HepG2 (cell line): ENCODE data around the gene RBM3. TPM values are rescaled to one million over a fixed set of nuclear protein-coding genes. Genes with fewer than 3 reads are reported as not detected.

Source experiments
- AGO1 ChIP-seq: fragments of 200-400 bp; formaldehyde crosslinking; IDR thresholded peaks from 2 replicates; pipeline ENCODE4 v1.6.1; 2017; ENCODE audit warnings: mild to moderate bottlenecking, low read depth, low read length, moderate library complexity; ENCODE audit not compliant: poor library complexity, severe bottlenecking
- CREM ChIP-seq, 2 experiments: sonication (generic) in 1 of 2; formaldehyde crosslinking in 1 of 2; IDR thresholded peaks; 2 replicates each; pipeline versions ENCODE4 v1.4.0 to v1.6.1; 2016 to 2020; ENCODE audit warnings: antibody characterized with exemption in 1 of 2, mild to moderate bottlenecking in 1 of 2, missing genetic modification reagents in 1 of 2
- FOXA1 ChIP-seq, 2 experiments: fragments of 450-650 bp in 1 of 2; sonication (generic) in 1 of 2; formaldehyde crosslinking in 1 of 2; IDR thresholded peaks; 2 replicates each; pipeline versions ENCODE4 v1.4.0 to v1.6.1; 2016 to 2020; ENCODE audit warnings: missing genetic modification reagents in 1 of 2
- GATAD1 ChIP-seq: IDR thresholded peaks from 2 replicates; pipeline ENCODE4 v1.6.1; 2016; ENCODE audit warnings: missing genetic modification reagents, missing compliant biosample characterization
- IRF2 ChIP-seq: IDR thresholded peaks from 2 replicates; pipeline ENCODE4 v1.6.1; 2018; ENCODE audit warnings: missing genetic modification reagents, missing compliant biosample characterization
- KLF6 ChIP-seq: IDR thresholded peaks from 2 replicates; pipeline ENCODE4 v1.8.0; 2016; ENCODE audit warnings: missing biosample characterization, missing genetic modification reagents
- MAFK ChIP-seq, 2 experiments: IDR thresholded peaks in 1 of 2; conservative IDR thresholded peaks in 1 of 2; 2 replicates each; pipeline ENCODE4 v1.6.1; 2011; ENCODE audit warnings: improper control_type of control experiment in 2 of 2, low read length in 2 of 2
- MAZ ChIP-seq, 2 experiments: sonication (generic) in 1 of 2; formaldehyde crosslinking in 1 of 2; IDR thresholded peaks; 2 replicates each; pipeline versions ENCODE4 v1.5.0 to v1.6.1; 2012 to 2020; ENCODE audit warnings: low read depth in 2 of 2, mild to moderate bottlenecking in 2 of 2, borderline replicate concordance in 1 of 2, improper control_type of control experiment in 1 of 2, low read length in 1 of 2, missing genetic modification reagents in 1 of 2, moderate library complexity in 1 of 2
- MEF2D ChIP-seq: sonication (generic); formaldehyde crosslinking; IDR thresholded peaks from 2 replicates; pipeline ENCODE4 v1.5.1; 2020; ENCODE audit warnings: mild to moderate bottlenecking, missing genetic modification reagents
- NFKB2 ChIP-seq: sonication (generic); formaldehyde crosslinking; IDR thresholded peaks from 2 replicates; pipeline ENCODE4 v1.4.0; 2020; ENCODE audit warnings: missing genetic modification reagents, borderline replicate concordance
- POLR2A ChIP-seq, 2 experiments: IDR thresholded peaks; 2 replicates each; pipeline ENCODE4 v1.6.1; 2011; ENCODE audit warnings: low read depth in 2 of 2, low read length in 2 of 2, mild to moderate bottlenecking in 1 of 2, moderate library complexity in 1 of 2; ENCODE audit not compliant: insufficient read depth in 1 of 2
- RFX3 ChIP-seq: IDR thresholded peaks from 2 replicates; pipeline ENCODE4 v1.6.1; 2016; ENCODE audit warnings: missing biosample characterization, missing genetic modification reagents
- SP4 ChIP-seq: sonication (generic); formaldehyde crosslinking; IDR thresholded peaks from 2 replicates; pipeline ENCODE4 v1.8.1; 2023; ENCODE audit warnings: mild to moderate bottlenecking, missing genetic modification reagents
- SRF ChIP-seq: IDR thresholded peaks from 2 replicates; pipeline ENCODE4 v1.6.1; 2011; ENCODE audit warnings: mild to moderate bottlenecking, low read depth, low read length, moderate library complexity
- ZIK1 ChIP-seq: sonication (generic); formaldehyde crosslinking; IDR thresholded peaks from 2 replicates; pipeline ENCODE4 v1.5.0; 2020; ENCODE audit warnings: mild to moderate bottlenecking, low read depth, missing genetic modification reagents, borderline replicate concordance
- ZNF33B ChIP-seq: sonication (generic); formaldehyde crosslinking; IDR thresholded peaks from 2 replicates; pipeline ENCODE4 v1.5.1; 2020; ENCODE audit warnings: mild to moderate bottlenecking, missing genetic modification reagents
- ZNF768 ChIP-seq: sonication (generic); formaldehyde crosslinking; IDR thresholded peaks from 2 replicates; pipeline ENCODE4 v1.4.0; 2020; ENCODE audit warnings: missing genetic modification reagents
- ZNF782 ChIP-seq: sonication (generic); formaldehyde crosslinking; IDR thresholded peaks from 2 replicates; pipeline ENCODE4 v1.4.0; 2020; ENCODE audit warnings: missing genetic modification reagents, mild to moderate bottlenecking, borderline replicate concordance
- ZNF816 ChIP-seq: sonication (generic); formaldehyde crosslinking; IDR thresholded peaks from 2 replicates; pipeline ENCODE4 v1.8.0; 2022; ENCODE audit warnings: missing genetic modification reagents, mild to moderate bottlenecking, borderline replicate concordance
- polyA plus RNA-seq, 8 experiments: library from polyadenylated mRNA; depleted of rRNA in 3 of 8; stranded (reverse) in 7 of 8; unstranded in 1 of 8; fragments of >200 nt; fragmentation: Illumina TruSeq in 4 of 8; extraction: Trizol in 4 of 8; gene quantifications; 2 replicates each; pipeline versions ENCODE4 v1.2.1 to v1.2.3, GENCODE V29; 2011 to 2016; ENCODE audit warnings: low read depth in 4 of 8, missing spikeins in 1 of 8, mixed read lengths in 1 of 8; ENCODE audit not compliant: insufficient read depth in 1 of 8
- total RNA-seq, 5 experiments: library from RNA; depleted of rRNA; stranded (reverse); fragments of >200 nt; fragmentation: Illumina TruSeq; extraction: Trizol; gene quantifications; 2 replicates each; pipeline ENCODE4 v1.2.3, GENCODE V29; 2016; ENCODE audit warnings: low read depth in 1 of 5
- TF ChIP-seq, protein P1 (sequence below): IDR thresholded peaks from 2 replicates; pipeline ENCODE4 v1.6.1; 2016; ENCODE audit warnings: missing genetic modification reagents, missing compliant biosample characterization
- TF ChIP-seq, protein P2 (sequence below): sonication (generic); formaldehyde crosslinking; IDR thresholded peaks from 2 replicates; pipeline ENCODE4 v1.5.0; 2020; ENCODE audit warnings: mild to moderate bottlenecking, missing genetic modification reagents
- TF ChIP-seq, protein P3 (sequence below): sonication (generic); formaldehyde crosslinking; IDR thresholded peaks from 2 replicates; pipeline ENCODE4 v1.4.0; 2020; ENCODE audit warnings: mild to moderate bottlenecking, missing genetic modification reagents
- TF ChIP-seq, protein P4 (sequence below): sonication (generic); formaldehyde crosslinking; IDR thresholded peaks from 2 replicates; pipeline ENCODE4 v1.4.0; 2020; ENCODE audit warnings: missing genetic modification reagents

Gene RBM3
- total and polyA plus RNA-seq, 2 of the 13 experiments (the other 11 are each of a cell fraction or from before 2014, with no cell fraction given), result 123 to 182 TPM

DNA sequence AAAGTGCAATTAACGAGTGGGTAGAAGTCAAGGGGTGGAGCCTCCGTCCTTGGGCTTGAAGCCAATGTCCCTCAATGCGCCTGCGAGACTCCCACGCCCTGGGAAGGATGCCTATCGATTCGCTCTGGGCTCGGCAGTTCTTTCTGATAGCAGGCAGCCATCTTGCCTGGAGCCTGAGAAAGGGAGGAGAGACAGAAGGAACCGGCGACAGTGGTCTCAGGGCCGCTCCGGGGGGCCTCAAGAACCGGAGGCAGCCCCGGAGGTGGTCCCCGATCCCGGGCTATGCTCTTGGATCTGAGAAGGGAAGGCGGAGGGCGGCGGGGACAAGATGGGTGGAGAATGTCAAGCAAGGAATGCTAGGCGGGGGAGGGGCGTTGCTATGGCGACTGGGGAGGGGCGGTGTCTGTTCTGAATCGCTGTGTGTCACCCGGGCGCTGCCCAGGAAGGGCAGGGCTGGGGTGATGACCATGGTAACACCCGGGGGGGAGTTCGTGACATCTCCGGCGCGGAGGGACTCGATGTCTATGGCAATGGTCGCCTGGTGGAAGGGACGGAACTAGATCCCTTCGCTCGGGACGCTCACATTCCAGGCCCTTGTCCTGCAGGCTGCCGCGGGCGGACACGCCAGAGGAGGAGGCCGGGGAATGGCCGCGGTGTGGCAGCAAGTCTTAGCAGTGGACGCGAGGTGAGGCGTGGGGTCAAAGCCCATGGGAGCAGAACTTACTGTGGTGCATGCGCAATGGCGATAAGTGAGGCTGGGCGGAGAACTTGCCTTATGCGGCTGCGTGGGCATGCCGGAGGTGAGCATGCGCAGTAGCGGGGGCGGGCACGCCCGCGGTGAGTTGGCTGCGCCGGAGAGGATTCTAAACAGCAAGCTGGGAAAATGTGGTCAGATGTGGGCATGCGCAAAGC is 23.3 kb downstream of the RBM3 start, which contains the start of gene WDR13 (continued):
- TF ChIP-seq NFKB2 (CRISPR knock-in tag) (peak; percentile 50; the same call in 1 of the 2 replicates), MEF2D (CRISPR knock-in tag) (no peak), IRF2 (CRISPR knock-in tag) (0 out of 2 replicates have a peak, but pooled peaks have one; percentile 36), ZNF768 (CRISPR knock-in tag) (peak; percentile 69), KLF6 (no peak), ZNF782 (CRISPR knock-in tag) (no peak), SRF (peak; percentile 88), FOXA1 (IDR thresholded peaks at IDR 0.05) (no peak), FOXA1 (CRISPR knock-in tag; IDR thresholded peaks at IDR 0.05) (peak; percentile 18; the same call in 1 of the 2 replicates), ZNF816 (CRISPR knock-in tag) (no peak), AGO1 (peak; percentile 44), ZNF33B (CRISPR knock-in tag) (no peak), SP4 (CRISPR knock-in tag) (peak; percentile 55; the same call in 1 of the 2 replicates), GATAD1 (CRISPR knock-in tag) (peak; percentile 65; the same call in 1 of the 2 replicates), MAZ (IDR thresholded peaks at IDR 0.05; ENCODE audit: borderline replicate concordance, low read depth, low read length) (no peak), MAZ (CRISPR knock-in tag; IDR thresholded peaks at IDR 0.05; ENCODE audit: low read depth) (no peak), MAFK (conservative IDR thresholded peaks at IDR 0.05 in 1 of 2, IDR thresholded peaks at IDR 0.05 in 1 of 2; ENCODE audit: low read length in 2 of 2) (no peak), POLR2A (IDR thresholded peaks at IDR 0.05; ENCODE audit: insufficient read depth in 1 of 2, low read depth in 2 of 2, low read length in 2 of 2) (peak; percentile 73 to 88), CREM (IDR thresholded peaks at IDR 0.05) (peak; percentile 26; the same call in 1 of the 2 replicates), CREM (CRISPR knock-in tag; IDR thresholded peaks at IDR 0.05) (no peak), RFX3 (peak; percentile 78), ZIK1 (CRISPR knock-in tag) (no peak)
- TF ChIP-seq, protein P1, sequence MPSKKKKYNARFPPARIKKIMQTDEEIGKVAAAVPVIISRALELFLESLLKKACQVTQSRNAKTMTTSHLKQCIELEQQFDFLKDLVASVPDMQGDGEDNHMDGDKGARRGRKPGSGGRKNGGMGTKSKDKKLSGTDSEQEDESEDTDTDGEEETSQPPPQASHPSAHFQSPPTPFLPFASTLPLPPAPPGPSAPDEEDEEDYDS, result peak; percentile 30; the same call in 1 of the 2 replicates
- TF ChIP-seq, protein P2, sequence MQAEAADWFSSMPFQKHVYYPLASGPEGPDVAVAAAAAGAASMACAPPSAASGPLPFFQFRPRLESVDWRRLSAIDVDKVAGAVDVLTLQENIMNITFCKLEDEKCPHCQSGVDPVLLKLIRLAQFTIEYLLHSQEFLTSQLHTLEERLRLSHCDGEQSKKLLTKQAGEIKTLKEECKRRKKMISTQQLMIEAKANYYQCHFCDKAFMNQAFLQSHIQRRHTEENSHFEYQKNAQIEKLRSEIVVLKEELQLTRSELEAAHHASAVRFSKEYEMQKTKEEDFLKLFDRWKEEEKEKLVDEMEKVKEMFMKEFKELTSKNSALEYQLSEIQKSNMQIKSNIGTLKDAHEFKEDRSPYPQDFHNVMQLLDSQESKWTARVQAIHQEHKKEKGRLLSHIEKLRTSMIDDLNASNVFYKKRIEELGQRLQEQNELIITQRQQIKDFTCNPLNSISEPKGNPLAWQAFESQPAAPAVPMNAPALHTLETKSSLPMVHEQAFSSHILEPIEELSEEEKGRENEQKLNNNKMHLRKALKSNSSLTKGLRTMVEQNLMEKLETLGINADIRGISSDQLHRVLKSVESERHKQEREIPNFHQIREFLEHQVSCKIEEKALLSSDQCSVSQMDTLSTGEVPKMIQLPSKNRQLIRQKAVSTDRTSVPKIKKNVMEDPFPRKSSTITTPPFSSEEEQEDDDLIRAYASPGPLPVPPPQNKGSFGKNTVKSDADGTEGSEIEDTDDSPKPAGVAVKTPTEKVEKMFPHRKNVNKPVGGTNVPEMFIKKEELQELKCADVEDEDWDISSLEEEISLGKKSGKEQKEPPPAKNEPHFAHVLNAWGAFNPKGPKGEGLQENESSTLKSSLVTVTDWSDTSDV (CRISPR knock-in tag), result no peak
- TF ChIP-seq, protein P3, sequence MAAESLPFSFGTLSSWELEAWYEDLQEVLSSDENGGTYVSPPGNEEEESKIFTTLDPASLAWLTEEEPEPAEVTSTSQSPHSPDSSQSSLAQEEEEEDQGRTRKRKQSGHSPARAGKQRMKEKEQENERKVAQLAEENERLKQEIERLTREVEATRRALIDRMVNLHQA (CRISPR knock-in tag), result no peak
- TF ChIP-seq, protein P4, sequence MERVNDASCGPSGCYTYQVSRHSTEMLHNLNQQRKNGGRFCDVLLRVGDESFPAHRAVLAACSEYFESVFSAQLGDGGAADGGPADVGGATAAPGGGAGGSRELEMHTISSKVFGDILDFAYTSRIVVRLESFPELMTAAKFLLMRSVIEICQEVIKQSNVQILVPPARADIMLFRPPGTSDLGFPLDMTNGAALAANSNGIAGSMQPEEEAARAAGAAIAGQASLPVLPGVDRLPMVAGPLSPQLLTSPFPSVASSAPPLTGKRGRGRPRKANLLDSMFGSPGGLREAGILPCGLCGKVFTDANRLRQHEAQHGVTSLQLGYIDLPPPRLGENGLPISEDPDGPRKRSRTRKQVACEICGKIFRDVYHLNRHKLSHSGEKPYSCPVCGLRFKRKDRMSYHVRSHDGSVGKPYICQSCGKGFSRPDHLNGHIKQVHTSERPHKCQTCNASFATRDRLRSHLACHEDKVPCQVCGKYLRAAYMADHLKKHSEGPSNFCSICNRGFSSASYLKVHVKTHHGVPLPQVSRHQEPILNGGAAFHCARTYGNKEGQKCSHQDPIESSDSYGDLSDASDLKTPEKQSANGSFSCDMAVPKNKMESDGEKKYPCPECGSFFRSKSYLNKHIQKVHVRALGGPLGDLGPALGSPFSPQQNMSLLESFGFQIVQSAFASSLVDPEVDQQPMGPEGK (CRISPR knock-in tag), result peak; percentile 23; the same call in 1 of the 2 replicates
